Stimulated activated CD8-positive, alpha-beta memory T cell treated with anti-CD3 and anti-CD28 coated beads, Interleukin-7, amount 100 ng/mL, for 48 hours (primary cell): ENCODE results near the gene SMIM3.
"Not testable (repeated sequence)": the region's sequence is repeated elsewhere in the genome, so short reads cannot be mapped to it uniquely, and the experiment has no call there.

Experiments used
- DNase-seq, 2 donors: peaks; one replicate each; pipeline ENCODE4 v3.0.0-alpha.2; 2020; ENCODE audit warnings: low read depth in 1 of 2; ENCODE audit errors: extremely low read depth in 1 of 2

SMIM3 gene

DNA sequence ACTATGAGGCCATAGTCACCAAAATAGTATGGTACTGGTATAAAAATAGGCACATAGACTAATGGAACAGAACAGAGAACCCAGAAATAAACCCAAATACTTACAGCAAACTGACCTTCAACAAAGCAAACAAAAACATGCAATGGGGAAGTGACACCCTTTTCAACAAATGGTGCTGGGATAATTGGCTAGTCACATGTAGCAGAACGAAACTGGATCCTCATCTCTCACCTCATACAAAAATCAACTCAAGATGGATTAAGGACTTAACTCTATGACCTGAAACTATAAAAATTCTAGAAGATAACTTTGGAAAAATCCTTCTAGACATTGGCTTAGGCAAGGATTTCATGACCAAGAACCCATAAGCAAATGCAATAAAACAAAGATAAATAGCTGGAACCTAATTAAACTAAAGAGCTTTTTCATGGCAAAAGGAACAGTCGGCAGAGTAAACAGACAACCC lies 14.9 kb downstream of the SMIM3 start:
- not testable (repeated sequence) for DNase-seq

DNA sequence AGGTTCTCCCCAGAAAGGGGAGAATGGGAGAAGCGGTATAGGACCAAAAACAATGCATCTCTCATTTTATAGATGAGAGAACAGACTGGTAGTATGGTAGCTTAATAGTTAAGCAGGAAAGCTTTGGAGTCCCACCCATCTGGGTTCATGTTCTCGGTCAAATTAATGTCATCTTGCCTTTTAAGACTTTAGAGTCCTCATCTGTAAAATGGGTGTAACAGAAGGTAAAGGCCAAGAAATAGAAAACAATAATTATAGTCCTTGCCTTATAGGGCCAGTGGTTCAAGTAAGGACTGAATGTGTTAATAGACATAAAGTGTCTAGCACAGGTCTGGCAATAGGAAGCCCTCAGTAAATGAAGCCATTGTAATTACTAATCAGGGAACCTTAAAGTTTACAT lies 16.4 kb downstream of the SMIM3 start:
- no peak for DNase-seq

DNA sequence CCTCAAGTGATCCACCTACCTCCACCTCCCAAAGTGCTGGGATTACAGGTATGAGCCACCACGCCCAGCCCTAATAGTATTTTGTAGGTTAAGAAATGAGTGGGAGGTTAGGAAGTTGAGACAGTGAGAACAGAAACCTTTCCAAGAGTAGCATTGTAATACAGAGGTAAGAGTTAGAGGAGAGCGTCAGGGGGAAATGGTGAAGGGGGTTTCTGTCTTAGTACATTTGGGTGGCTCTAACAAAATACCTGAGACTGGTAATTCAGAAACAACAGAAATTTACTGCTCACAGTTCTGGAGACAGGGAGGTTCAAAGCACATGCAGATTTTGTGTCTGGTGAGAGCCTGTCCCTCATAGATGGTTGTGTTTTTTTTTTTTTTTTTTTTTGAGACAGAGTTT lies 18.8 kb downstream of the SMIM3 start:
- DNase-seq = no peak

DNA sequence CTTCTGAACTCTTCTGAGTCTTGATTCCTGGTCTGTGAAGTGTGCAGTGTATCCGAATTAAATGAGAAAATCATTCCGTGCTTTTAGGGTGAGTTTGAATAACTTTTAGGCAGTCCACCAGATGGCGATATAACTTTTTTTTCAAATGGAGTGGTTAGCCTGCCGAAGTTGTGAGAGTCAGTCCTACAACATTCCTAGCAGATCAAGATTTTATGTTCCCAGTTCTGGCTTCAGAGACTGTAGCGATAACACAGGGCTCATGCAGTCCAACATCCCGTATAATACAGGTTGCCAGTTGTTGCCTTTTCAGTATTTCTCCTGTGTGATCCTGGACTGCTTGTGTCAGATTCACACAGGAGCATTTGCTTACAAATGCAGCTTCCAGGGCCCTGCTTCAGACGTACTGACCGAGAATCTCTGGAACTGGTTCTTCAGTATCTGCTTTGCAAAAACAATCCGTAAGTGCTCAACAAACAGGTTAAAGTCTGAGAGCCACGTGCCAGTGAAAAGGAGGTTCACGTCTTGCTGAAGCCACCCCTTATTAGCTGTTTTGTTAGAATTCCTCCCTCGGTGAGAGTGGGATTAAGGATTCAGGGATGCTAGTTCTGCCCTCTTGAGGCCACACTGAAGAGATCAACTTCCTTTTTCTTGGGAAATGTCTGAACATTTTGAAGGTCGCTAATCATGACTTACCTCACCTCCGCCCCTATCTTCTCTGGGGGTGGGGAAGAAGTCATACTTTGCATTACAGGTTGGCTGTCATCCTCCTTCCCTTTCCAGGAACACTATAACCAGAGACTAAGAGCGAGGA lies 22.8 kb downstream of the SMIM3 start:
- DNase-seq = no peak

DNA sequence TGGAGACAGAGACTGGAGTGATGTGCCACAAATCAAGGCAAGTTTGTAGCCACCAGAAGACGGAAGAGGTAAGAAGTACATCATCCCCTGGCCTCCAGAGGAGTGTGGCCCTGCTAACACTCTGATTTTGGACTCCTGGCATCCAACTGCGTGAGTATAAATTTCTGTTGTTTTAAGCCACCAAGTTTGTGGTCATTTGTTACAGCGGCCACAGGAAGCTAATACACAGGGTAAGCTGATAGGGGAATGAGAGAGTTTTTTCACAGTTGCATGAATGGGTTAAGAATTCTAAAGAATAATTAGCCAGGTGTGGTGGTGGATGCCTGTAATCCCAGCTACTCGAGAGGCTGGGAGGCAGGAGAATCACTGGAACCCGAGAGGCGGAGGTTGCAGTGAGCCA lies 25.8 kb downstream of the SMIM3 start:
- no peak for DNase-seq

DNA sequence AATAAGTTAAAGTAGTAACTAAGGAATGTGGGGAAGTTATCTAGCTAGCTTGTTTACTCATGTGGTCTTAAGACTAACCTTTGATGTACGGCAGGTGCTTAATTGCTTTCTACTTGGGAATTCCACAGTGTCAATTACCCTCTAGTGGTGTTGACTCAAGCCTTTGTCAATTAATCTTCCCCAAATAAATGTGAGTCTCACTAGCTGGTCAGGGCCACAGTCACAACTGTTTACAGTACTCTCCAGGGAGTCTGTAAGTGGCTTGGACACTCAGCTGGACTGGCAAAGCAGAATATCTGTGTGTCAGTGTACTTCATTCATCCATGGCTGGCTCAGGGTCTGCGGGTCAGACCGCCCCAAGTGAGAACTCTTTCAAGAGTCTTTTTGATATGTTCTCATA lies 30.8 kb downstream of the SMIM3 start:
- DNase-seq = no peak

DNA sequence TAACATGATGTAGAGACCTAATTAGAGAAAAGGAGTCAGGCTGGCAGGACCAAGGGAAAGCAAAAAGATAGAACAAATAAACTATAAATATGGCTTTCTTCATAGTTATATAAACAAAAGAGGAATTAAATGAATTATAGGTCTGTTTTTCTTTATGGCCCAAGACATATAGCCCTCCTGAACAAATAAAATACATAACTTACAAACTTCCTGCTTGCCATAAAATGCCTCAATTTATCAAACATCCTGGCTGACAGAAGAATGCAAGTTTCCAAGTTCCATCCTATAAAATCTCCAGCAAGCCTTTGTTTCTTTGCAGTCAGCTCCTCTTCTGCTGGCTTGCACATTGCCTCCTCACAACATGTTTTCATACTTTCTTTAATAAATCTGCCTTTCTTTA lies 36.5 kb downstream of the SMIM3 start:
- no peak for DNase-seq

DNA sequence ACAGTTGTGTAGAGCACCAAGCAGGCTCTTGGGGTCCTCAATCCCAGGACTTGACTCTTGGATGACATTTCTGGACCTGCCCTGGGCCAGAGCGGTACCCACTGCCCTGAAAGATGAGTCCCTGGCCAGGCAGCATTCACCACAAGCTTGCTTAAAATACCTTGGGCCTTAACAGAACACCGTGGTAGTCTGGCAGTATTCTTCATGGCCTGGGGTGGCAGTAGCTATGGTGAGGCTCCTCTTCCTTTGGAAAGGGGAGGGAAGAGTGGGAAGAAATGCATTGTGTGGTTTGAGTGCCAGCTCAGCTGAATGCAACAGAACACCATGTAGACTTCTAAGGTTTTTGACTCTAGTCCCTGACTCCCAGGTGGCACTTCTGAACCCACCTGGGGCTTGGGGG lies 38.4 kb downstream of the SMIM3 start:
- no peak for DNase-seq

DNA sequence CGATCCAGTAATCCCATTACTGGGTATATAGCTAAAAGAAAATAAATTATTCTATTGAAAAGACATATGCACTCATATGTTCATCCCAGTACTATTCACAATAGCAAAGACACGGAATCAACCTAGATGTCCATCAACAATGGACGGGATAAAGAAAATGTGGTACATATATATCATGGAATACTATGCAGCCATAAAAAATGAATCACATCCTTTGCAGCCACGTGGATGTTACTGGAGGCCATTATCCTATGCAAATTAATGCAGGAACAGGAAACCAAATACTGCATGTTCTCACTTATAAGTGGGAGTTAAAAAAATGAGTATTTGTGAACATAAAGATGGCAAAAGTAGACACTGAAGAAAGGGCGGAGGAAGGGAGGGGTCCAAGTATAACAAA lies 51.2 kb downstream of the SMIM3 start:
- DNase-seq = no peak

DNA sequence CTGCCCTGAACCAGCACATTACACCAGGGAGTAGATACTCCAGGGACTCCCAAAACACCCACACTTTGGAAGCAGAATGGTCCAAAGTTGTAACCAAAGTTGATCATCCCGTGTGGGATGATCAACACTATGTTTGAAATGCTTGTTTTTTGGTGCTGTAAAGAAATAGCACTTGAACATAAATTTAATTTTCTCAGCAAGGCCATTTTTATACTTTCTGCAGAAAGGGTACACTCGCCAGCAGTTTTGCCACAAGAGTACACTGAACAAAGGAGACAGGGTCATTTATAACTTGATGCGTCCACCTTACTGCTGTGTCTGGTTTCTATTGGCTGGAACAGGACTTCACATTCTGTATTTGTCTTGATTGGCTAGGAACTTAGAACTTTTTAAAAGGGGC lies 53.3 kb downstream of the SMIM3 start:
- not testable (repeated sequence) for DNase-seq

DNA sequence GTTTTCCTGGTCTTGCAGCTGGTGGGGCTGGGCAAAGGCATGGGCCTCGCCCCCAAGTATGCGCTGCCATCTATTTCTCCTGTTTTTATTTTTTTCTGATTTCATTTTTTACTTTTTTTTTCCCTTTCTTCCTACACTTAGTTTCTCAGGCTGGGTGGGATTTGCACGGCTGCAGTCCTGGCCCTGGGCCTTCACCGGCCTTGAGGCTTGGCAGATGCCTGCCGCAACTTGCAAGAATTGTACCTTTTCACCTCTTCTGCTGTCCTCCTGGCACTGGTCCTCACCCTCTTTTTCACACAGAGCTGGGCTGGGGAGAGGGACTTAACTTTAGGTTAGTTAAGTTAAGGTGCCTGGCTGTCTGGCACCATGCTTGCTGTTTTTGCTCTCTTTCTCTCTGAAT lies 57.5 kb downstream of the SMIM3 start:
- DNase-seq = no peak

DNA sequence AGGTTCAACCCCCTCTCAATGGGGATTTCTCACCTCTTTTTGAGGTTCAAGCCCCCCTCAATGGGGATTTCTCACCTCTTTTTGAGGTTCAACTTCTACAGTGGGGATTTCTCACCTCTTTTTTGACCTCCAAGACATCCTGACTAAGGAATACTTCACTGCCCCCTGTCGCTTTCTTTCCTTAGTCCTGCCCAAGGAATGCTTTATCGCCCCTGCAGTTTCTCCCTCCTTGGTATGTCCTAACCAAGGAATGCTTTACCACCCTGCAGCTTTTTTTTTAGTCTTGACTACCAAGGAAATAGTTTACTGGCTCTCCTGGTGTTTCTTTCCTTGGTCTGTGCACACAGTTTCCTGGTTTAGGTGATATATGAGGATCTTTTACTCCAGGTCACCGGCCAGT lies 58.1 kb downstream of the SMIM3 start:
- DNase-seq = no peak

DNA sequence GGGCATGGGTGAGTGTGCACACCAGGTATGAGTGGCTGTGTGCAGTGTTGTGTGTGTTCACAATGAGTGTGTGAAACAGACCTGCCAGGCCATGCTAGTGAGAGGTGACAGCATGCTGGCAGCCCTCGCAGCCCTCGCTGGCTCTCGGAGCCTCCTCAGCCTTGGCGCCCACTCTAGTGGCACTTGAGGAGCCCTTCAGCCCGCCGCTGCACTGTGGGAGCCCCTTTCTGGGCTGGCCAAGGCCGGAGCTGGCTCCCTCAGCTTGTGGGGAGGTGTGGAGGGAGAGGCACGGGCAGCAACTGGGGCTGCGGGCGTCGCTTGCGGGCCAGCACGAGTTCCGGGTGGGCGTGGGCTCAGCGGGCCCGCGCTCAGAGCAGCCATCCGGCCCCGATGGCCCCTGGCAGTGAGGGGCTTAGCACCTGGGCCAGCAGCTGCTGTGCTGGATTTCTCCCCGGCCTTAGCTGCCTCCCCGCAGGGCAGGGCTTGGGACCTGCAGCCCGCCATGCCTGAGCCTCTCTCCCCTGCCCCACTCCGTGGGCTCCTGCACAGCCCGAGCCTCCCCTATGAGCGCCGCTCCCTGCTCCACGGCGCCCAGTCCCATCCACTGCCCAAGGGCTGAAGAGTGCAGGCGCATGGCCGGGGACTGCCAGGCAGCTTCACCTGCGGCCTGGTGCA lies 66.8 kb downstream of the SMIM3 start:
- not testable (repeated sequence) for DNase-seq

DNA sequence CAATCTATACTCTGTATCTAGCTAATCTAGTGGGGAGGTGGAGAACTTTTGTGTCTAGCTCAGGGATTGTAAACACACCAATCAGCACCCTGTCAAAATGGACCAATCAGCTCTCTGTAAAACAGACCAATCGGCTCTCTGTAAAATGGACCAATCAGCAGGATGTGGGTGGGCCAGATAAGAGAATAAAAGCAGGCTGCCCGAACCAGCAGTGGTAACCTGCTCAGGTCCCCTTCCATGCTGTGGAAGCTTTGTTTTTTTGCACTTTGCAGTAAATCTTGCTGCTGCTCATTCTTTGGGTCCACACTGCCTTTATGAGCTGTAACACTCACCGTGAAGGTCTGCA lies 67.7 kb downstream of the SMIM3 start, which contains the start of gene IRGM:
Gene IRGM, plus strand, starts transcription at position 214 of the 346 bp plus-strand sequence. CDS start 1,603 bp downstream, outside the sequence.
- not testable (repeated sequence) for DNase-seq
